Uterus (tissue), 2 donors: ENCODE results near the gene TRIP13.

Source experiments
- POLR2A ChIP-seq, 2 donors: fragments of 450-650 bp; IDR thresholded peaks; one replicate each; pipeline ENCODE4 v1.6.1; 2016; ENCODE audit warnings: antibody characterized with exemption in 2 of 2, mild to moderate bottlenecking in 1 of 2, moderate library complexity in 1 of 2
- TF ChIP-seq, protein P1 (sequence below), 4 experiments: fragments of 200-600 bp in 2 of 4; fragments of 450-650 bp in 2 of 4; sonication (generic) in 2 of 4; IDR thresholded peaks; one replicate each; pipeline ENCODE4 v1.5.1; 2016 to 2019; ENCODE audit warnings: antibody characterized with exemption in 4 of 4, mild to moderate bottlenecking in 2 of 4, moderate library complexity in 1 of 4

- TF ChIP-seq, protein P1, sequence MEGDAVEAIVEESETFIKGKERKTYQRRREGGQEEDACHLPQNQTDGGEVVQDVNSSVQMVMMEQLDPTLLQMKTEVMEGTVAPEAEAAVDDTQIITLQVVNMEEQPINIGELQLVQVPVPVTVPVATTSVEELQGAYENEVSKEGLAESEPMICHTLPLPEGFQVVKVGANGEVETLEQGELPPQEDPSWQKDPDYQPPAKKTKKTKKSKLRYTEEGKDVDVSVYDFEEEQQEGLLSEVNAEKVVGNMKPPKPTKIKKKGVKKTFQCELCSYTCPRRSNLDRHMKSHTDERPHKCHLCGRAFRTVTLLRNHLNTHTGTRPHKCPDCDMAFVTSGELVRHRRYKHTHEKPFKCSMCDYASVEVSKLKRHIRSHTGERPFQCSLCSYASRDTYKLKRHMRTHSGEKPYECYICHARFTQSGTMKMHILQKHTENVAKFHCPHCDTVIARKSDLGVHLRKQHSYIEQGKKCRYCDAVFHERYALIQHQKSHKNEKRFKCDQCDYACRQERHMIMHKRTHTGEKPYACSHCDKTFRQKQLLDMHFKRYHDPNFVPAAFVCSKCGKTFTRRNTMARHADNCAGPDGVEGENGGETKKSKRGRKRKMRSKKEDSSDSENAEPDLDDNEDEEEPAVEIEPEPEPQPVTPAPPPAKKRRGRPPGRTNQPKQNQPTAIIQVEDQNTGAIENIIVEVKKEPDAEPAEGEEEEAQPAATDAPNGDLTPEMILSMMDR (IDR thresholded peaks at IDR 0.05) = no peak
- TF ChIP-seq POLR2A (IDR thresholded peaks at IDR 0.05) = no peak
Measured at GRCh38 chr5:868428-869135, 24.1 kb upstream of the TRIP13 start.
